ENCODE measurements around the gene C22orf39.

The C22orf39 gene

GRCh38 chr22:19398206-19398605 is 49.3 kb downstream of the C22orf39 start:
- no peaks in the 10 kb centered on the region for H3K27me3 ChIP-seq (ENCODE audit: insufficient read depth, low read depth)
- no peak overlapping the region for H3K9ac ChIP-seq
- no peak overlapping the region for H3K4me3 ChIP-seq (IDR thresholded peaks at IDR 0.05; ENCODE audit: insufficient read depth, low read depth, low read length)
- no peaks in the 10 kb centered on the region for H3K4me1 ChIP-seq (ENCODE audit: low read depth, poor library complexity, severe bottlenecking)
- H3K36me3 ChIP-seq (ENCODE audit: insufficient read depth) = no peaks in the 10 kb centered on the region; the same call in 1 of the 2 replicates
- H3K79me2 ChIP-seq (ENCODE audit: insufficient read depth, low read depth) = no peaks in the 10 kb centered on the region
- TF ChIP-seq CTCF (conservative IDR thresholded peaks at IDR 0.05; ENCODE audit: low read depth, low read length) = no peak
- no peak overlapping the region for H2AFZ ChIP-seq (ENCODE audit: low read depth)
- no peak overlapping the region for H3K27ac ChIP-seq
- no peak overlapping the region for H3K4me2 ChIP-seq
- H4K20me1 ChIP-seq (ENCODE audit: insufficient read depth) = no peaks in the 10 kb centered on the region

GRCh38 chr22:19397734-19398104 is 49.8 kb downstream of the C22orf39 start:
- H3K9ac ChIP-seq = no peak overlapping the region
- TF ChIP-seq CTCF (conservative IDR thresholded peaks at IDR 0.05; ENCODE audit: low read depth, low read length) = no peak
- H3K36me3 ChIP-seq (ENCODE audit: insufficient read depth) = no peaks in the 10 kb centered on the region; the same call in 1 of the 2 replicates
- H3K4me2 ChIP-seq = no peak overlapping the region
- no peak overlapping the region for H3K4me3 ChIP-seq (IDR thresholded peaks at IDR 0.05; ENCODE audit: insufficient read depth, low read depth, low read length)
- H2AFZ ChIP-seq (ENCODE audit: low read depth) = no peak overlapping the region
- no peaks in the 10 kb centered on the region for H3K27me3 ChIP-seq (ENCODE audit: insufficient read depth, low read depth)
- H3K79me2 ChIP-seq (ENCODE audit: insufficient read depth, low read depth) = no peaks in the 10 kb centered on the region
- no peaks in the 10 kb centered on the region for H3K4me1 ChIP-seq (ENCODE audit: low read depth, poor library complexity, severe bottlenecking)
- H4K20me1 ChIP-seq (ENCODE audit: insufficient read depth) = no peaks in the 10 kb centered on the region
- H3K27ac ChIP-seq = no peak overlapping the region

DNA sequence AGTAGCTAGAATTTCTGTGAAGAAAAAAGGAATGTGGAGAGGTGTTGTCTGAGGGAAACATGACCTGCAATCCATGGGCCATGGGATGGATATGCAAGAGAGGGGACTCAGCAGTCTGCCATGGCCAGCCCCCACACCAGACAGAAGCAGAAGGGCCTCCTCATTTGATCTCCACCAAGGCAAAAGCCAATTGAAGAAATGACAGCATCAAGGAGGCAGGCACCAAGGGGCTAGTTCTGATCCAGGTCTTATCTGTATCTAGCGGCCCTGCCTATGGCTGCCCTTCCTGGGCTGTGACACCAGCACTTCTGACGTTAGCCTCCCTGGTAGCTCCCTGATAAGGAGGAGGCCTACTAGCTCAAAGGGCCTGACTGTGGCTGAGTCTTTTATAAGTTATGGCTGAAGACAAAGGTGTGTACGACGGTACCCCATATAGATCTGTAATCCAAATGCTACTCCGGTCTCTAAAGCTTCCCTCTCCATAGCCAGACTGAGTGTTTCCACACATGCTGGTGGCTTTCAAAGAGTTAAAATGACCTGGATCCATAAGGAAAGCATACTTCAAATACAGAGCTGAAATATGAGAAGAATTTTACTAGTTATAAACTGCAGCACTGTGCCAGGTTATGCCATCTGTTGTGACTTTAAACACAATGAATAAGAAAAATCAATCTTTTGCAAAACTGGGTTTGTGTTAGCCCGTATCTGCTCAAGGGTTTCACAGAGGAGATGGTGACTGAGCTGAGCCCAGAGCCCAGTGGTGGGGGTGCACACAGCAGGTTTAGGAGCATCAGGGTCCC is 50.4 kb downstream of the C22orf39 start:
- Histone ChIP-seq H4K20me1 (ENCODE audit: insufficient read depth) (no peaks in the 10 kb centered on the region), H3K36me3 (ENCODE audit: insufficient read depth) (no peaks in the 10 kb centered on the region; the same call in 1 of the 2 replicates), H2AFZ (ENCODE audit: low read depth) (no peak overlapping the region), H3K27ac (no peak overlapping the region), H3K27me3 (ENCODE audit: insufficient read depth, low read depth) (no peaks in the 10 kb centered on the region), H3K4me1 (ENCODE audit: low read depth, poor library complexity, severe bottlenecking) (no peaks in the 10 kb centered on the region), H3K4me2 (no peak overlapping the region), H3K4me3 (IDR thresholded peaks at IDR 0.05; ENCODE audit: insufficient read depth, low read depth, low read length) (no peak overlapping the region), H3K9ac (no peak overlapping the region), H3K79me2 (ENCODE audit: insufficient read depth, low read depth) (no peaks in the 10 kb centered on the region)
- TF ChIP-seq CTCF (conservative IDR thresholded peaks at IDR 0.05; ENCODE audit: low read depth, low read length) = no peak

DNA sequence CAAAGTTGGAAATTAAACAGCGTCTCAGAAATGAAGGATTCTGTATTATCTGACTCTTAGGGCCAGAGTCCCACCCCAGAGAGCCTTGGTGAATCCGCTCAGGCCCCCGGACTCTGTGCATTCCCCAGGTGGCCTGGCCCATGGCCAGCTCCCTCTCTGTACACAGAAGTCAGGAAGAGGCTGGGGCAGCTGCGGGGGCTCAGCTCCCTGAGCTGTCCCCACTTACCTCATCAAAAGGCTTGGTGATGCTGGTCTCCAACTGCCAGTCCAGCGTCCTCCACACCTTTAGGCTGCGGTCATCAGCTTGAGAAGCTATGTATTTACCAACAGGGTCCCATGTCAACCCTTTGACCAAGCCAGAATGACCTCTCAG is 51.0 kb downstream of the C22orf39 start:
- Histone ChIP-seq H3K4me3 (IDR thresholded peaks at IDR 0.05; ENCODE audit: insufficient read depth, low read depth, low read length) (no peak overlapping the region), H3K4me1 (ENCODE audit: low read depth, poor library complexity, severe bottlenecking) (no peaks in the 10 kb centered on the region), H3K9ac (no peak overlapping the region), H2AFZ (ENCODE audit: low read depth) (no peak overlapping the region), H3K79me2 (ENCODE audit: insufficient read depth, low read depth) (no peaks in the 10 kb centered on the region), H3K27ac (no peak overlapping the region), H4K20me1 (ENCODE audit: insufficient read depth) (no peaks in the 10 kb centered on the region), H3K27me3 (ENCODE audit: insufficient read depth, low read depth) (no peaks in the 10 kb centered on the region), H3K36me3 (ENCODE audit: insufficient read depth) (no peaks in the 10 kb centered on the region; the same call in 1 of the 2 replicates), H3K4me2 (no peak overlapping the region)
- TF ChIP-seq CTCF (conservative IDR thresholded peaks at IDR 0.05; ENCODE audit: low read depth, low read length) = no peak
